Heart left ventricle (tissue), 16 donors: Measurements from ENCODE around the gene PLA2G4D. TPM values are rescaled to one million over a fixed set of nuclear protein-coding genes. Genes with fewer than 3 reads are reported as not detected.
A peak's percentile ranks its signal among the peaks of the same experiment; 100 is the strongest.

Source experiments
- ATAC-seq, 4 donors: fragments of 200-7000 bp; cut with Tn5 transposase; one replicate each; pipeline ENCODE4 v1.9.1; 2020 to 2022; ENCODE audit warnings: moderate library complexity in 4 of 4, mild to moderate bottlenecking in 3 of 4, moderate number of reproducible peaks in 1 of 4
- DNase-seq, 5 donors: peaks; one replicate each; pipeline ENCODE4 v3.0.0-alpha.2; 2020
- H3K27ac ChIP-seq, 12 donors: fragments of 200-600 bp; sonication (generic) in 4 of 12; one replicate each; pipeline versions ENCODE4 v1.5.0 to v1.8.0; 2016 to 2022; ENCODE audit warnings: mild to moderate bottlenecking in 2 of 12
- H3K27me3 ChIP-seq, 9 donors: fragments of 200-600 bp; sonication (generic) in 2 of 9; one replicate each; pipeline versions ENCODE4 v1.5.1 to v1.8.0; 2016 to 2022; ENCODE audit warnings: mild to moderate bottlenecking in 3 of 9
- H3K36me3 ChIP-seq, 9 donors: fragments of 200-600 bp; sonication (generic) in 2 of 9; one replicate each; pipeline versions ENCODE4 v1.5.0 to v1.8.0; 2018 to 2022; ENCODE audit warnings: mild to moderate bottlenecking in 2 of 9
- H3K4me1 ChIP-seq, 12 donors: fragments of 200-600 bp; sonication (generic) in 4 of 12; one replicate each; pipeline versions ENCODE4 v1.5.0 to v1.8.0; 2016 to 2022; ENCODE audit warnings: mild to moderate bottlenecking in 3 of 12
- H3K4me3 ChIP-seq, 12 donors: fragments of 200-600 bp; sonication (generic) in 4 of 12; one replicate each; pipeline versions ENCODE4 v1.5.0 to v1.8.0; 2017 to 2022; ENCODE audit warnings: mild to moderate bottlenecking in 9 of 12, moderate library complexity in 4 of 12
- H3K9me3 ChIP-seq, 12 donors: fragments of 200-600 bp; sonication (generic) in 4 of 12; one replicate each; pipeline versions ENCODE4 v1.5.0 to v1.8.0; 2016 to 2022; ENCODE audit warnings: mild to moderate bottlenecking in 1 of 12
- POLR2A ChIP-seq, 2 donors: fragments of 450-650 bp; IDR thresholded peaks; one replicate each; pipeline ENCODE4 v1.6.1; 2017; ENCODE audit warnings: antibody characterized with exemption in 2 of 2, mild to moderate bottlenecking in 2 of 2, moderate library complexity in 2 of 2
- WGBS, 4 donors: extraction: QIAGEN DNeasy Blood & Tissue Kit in 2 of 4; methylation state at CpG; one replicate each; pipeline versions ENCODE4 v1.1.5 to v1.1.7; 2013 to 2018; 5-methylcytosine and 5-hydroxymethylcytosine counted together
- intact Hi-C, 10 donors: fragments of 100-400 bp; cut with DNase I; formaldehyde crosslinking; loops; one replicate each; pipeline versions ENCODE4 v1.11.1 to v1.14.2; 2022
- polyA plus RNA-seq, 2 donors: library from polyadenylated mRNA; stranded (reverse); fragments of 200-250 nt; gene quantifications; one replicate each; pipeline ENCODE4 v1.2.3, GENCODE V29; 2013
- total RNA-seq, 9 donors: library from RNA; depleted of rRNA in 2 of 9; stranded (reverse); fragments of >200 nt in 2 of 9; fragmentation: NEBNext Ultra II Directional in 3 of 9; extraction: Animal tissue kit (Norgen Biotek cat#: 25700) in 3 of 9; gene quantifications; one replicate each; pipeline versions ENCODE4 v1.1.0 to v1.2.4, GENCODE V29; 2016 to 2023
- TF ChIP-seq, protein P1 (sequence below), 12 donors: fragments of 200-600 bp; sonication (generic) in 4 of 12; IDR thresholded peaks; one replicate each; pipeline versions ENCODE4 v1.5.0 to v1.8.0; 2018 to 2022; ENCODE audit warnings: antibody characterized with exemption in 12 of 12, mild to moderate bottlenecking in 5 of 12
- donor health status: ischemic (EF 13 %, LVEDD 7.1; RV severe dilation, severe dysfunction).
- donor health status: healthy with polysubstance abuse.
- donor health status: DM: no; HTN: yes; CAD: no.
- donor health status: DM: no; HTN: no; CAD: no.
- donor health status: ischemic (EF 25% LVEDD 6.9; RV normal size, moderate dysfunction).
- donor health status: ischemic (EF 25% LVEDD 5.7; RV mildly dilated, moderate dysfunction).
- donor health status: healthy.
- donor health status: DM: yes; HTN: yes; CAD: no.
- donor health status: ischemic (EF 35%, LVEDD 5.7; RV mildly dilated, moderate dysfunction).
- donor health status: nonischemic (EF 11% LVEDD 7.7; RV severe dilation, severe dysfunction).
- donor health status: DM: yes; HTN: yes; CAD: no.
- donor health status: PGD.
- donor health status: ischemic (EF 29% LVEDD 5.4; RV normal size, mild dysfunction).
- donor health status: nonischemic (EF 23%, LVEDD 6.1; RV moderate dilation, normal function).

PLA2G4D gene
- total and polyA plus RNA-seq, 11 donors = not detected

DNA sequence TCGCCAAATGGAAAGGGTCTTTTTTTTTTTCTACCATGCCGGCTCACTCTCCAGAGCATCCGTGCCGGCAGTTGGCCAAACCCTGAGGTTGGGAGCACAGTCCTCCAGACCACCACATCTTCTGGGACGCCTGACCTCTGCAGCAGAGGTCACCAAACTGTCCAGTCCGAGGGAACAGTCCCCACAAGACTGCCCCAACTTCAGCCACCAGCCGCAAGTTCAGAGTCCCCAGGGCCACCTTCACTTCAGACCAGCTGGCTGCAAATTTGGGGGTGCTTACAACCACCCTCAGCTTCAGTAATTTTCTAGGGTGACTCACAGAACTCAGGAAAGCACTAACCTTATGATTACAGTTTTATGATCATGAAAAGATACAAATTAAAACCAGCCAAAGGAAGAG is 28.9 kb downstream of the PLA2G4D start:
- no peak overlapping the region for H3K4me3 ChIP-seq
- DNase-seq = no peak
- 44 to 59% (median 50%) methylated on average over 7 of the region's 7 CpGs for WGBS, 4 donors
- H3K27ac ChIP-seq = no peak overlapping the region
- peaks cover 0 to 2% (median 0%) of the 10 kb centered on the region in 9 donors for H3K27me3 ChIP-seq
- peaks cover 0 to 4% (median 0%) of the 10 kb centered on the region in 12 donors for H3K4me1 ChIP-seq
- TF ChIP-seq POLR2A (IDR thresholded peaks at IDR 0.05) = no peak
- TF ChIP-seq, protein P1, sequence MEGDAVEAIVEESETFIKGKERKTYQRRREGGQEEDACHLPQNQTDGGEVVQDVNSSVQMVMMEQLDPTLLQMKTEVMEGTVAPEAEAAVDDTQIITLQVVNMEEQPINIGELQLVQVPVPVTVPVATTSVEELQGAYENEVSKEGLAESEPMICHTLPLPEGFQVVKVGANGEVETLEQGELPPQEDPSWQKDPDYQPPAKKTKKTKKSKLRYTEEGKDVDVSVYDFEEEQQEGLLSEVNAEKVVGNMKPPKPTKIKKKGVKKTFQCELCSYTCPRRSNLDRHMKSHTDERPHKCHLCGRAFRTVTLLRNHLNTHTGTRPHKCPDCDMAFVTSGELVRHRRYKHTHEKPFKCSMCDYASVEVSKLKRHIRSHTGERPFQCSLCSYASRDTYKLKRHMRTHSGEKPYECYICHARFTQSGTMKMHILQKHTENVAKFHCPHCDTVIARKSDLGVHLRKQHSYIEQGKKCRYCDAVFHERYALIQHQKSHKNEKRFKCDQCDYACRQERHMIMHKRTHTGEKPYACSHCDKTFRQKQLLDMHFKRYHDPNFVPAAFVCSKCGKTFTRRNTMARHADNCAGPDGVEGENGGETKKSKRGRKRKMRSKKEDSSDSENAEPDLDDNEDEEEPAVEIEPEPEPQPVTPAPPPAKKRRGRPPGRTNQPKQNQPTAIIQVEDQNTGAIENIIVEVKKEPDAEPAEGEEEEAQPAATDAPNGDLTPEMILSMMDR (IDR thresholded peaks at IDR 0.05) = no peak
- intact Hi-C loops = loop anchor here in 7 of 10 donors (5.0 to 10.0 kb wide), 4 partner anchors 67 to 409 kb away; partner anchors contain the start of gene PLA2G4B (in 1 of the 7)
- no peaks in the 10 kb centered on the region for H3K36me3 ChIP-seq
- no peak for ATAC-seq
- H3K9me3 ChIP-seq = no peaks in the 10 kb centered on the region

DNA sequence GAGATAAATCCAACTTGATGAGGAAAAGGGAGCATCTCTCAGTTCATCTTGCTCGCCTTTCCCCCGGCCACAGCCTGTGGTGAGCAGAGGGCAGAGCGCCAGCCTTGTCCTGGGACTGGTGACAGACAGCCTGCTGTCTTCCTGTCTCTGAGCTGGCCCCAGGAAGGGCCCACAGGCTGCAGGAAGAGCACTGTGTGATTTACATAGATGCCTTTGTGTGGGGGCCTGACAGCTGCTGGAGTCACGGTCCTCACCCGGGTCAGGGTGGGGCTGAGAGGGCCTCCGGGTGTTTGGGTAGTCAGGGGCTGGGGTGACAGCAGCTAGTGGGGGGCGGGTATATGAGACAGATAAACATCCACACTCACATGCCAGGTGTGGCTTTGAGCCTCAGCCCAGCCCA is 29.3 kb downstream of the PLA2G4D start:
- no peak overlapping the region for H3K27ac ChIP-seq
- 32 to 45% (median 40%) methylated on average over 7 of the region's 7 CpGs for WGBS, 4 donors
- H3K27me3 ChIP-seq = no peaks in the 10 kb centered on the region
- H3K4me1 ChIP-seq = peaks cover 0 to 4% (median 0%) of the 10 kb centered on the region in 12 donors
- peak in 3 of 4 donors; percentile 13 to 60 (median 21) for ATAC-seq
- intact Hi-C loops = loop anchor here in 7 of 10 donors (5.0 to 10.0 kb wide), 4 partner anchors 67 to 410 kb away; partner anchors contain the start of gene PLA2G4B (in 1 of the 7)
- H3K4me3 ChIP-seq = no peak overlapping the region
- H3K36me3 ChIP-seq = no peaks in the 10 kb centered on the region
- H3K9me3 ChIP-seq = no peaks in the 10 kb centered on the region
- DNase-seq = peak in 1 of 5 donors; percentile 66
- TF ChIP-seq, protein P1 (IDR thresholded peaks at IDR 0.05) = no peak
- no peak for TF ChIP-seq POLR2A (IDR thresholded peaks at IDR 0.05)

DNA sequence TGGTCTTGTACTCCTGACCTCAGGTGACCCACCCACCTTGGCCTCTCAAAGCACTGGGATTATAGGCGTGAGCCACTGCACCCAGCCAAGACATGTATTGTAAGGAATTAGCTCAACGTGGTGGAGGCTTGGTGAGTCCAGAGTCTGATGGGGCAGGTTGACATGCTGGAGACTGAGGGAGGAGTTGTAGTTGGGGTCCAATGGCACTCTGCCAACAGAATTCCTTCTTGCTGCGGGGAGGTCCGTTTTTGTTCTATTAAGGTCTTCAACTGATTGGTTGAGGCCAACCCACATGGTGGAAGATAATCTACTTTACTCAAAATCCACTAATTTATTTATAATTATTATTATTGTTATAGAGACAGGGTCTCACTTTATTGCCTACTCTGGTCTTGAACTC is 30.1 kb downstream of the PLA2G4D start:
- ATAC-seq = no peak
- H3K9me3 ChIP-seq = no peaks in the 10 kb centered on the region
- WGBS, 4 donors = 65 to 87% (median 85%) methylated on average over 4 of the region's 4 CpGs
- no peaks in the 10 kb centered on the region for H3K27me3 ChIP-seq
- TF ChIP-seq POLR2A (IDR thresholded peaks at IDR 0.05) = no peak
- TF ChIP-seq, protein P1 (IDR thresholded peaks at IDR 0.05) = no peak
- H3K4me1 ChIP-seq = peaks cover 0 to 6% (median 0%) of the 10 kb centered on the region in 12 donors
- H3K4me3 ChIP-seq = no peak overlapping the region
- no peak for DNase-seq
- H3K36me3 ChIP-seq = no peaks in the 10 kb centered on the region
- intact Hi-C loops = loop anchor here in 3 of 10 donors (10.0 kb wide), 2 partner anchors 229 to 411 kb away; partner anchors contain the start of gene PLA2G4B (in 1 of the 3)
- no peak overlapping the region for H3K27ac ChIP-seq

DNA sequence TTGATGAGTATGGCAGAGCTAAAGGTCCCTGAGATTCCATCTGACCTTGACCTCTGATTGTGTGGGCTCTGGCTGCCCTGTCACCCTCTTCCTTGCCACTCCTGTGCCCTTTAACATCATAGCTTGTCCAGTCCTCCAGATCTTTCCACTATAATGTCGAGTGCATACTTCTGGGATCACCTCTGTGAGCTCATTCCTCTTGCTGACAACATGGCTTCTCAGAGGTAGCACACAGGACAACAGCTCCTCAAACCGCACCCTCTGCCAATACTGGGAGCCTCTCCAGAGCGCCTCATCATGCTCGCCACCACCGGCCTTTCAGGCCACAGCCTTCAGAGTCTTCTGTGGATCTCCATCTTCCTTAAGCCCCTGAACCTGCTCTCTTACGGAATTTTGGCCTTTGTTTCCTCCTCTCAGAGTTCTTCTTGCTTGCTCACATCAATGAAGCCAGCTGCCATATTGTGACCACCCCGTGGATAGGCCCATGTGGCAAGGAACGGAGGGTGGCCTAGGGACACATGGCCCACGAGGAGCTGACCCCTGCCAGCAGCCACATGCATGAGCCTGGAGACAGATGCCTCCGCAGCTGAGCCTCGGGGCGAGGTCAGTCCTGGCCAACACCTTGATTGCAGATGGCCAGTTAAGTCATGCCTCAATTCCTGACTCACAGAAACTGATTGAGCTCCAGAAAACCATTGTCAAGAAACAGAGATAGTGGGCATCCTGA is 31.1 kb downstream of the PLA2G4D start:
- Histone ChIP-seq H3K27ac (no peak overlapping the region), H3K4me3 (no peak overlapping the region), H3K4me1 (peaks cover 0 to 6% (median 0%) of the 10 kb centered on the region in 12 donors), H3K36me3 (no peaks in the 10 kb centered on the region), H3K27me3 (no peaks in the 10 kb centered on the region), H3K9me3 (no peaks in the 10 kb centered on the region)
- DNase-seq (no peak), ATAC-seq (no peak)
- intact Hi-C loops = loop anchor here in 3 of 10 donors (10.0 kb wide), 2 partner anchors 228 to 412 kb away; partner anchors contain the start of gene PLA2G4B (in 1 of the 3)
- TF ChIP-seq, protein P1 (IDR thresholded peaks at IDR 0.05) = no peak
- TF ChIP-seq POLR2A (IDR thresholded peaks at IDR 0.05) = no peak
- 91 to 94% (median 93%) methylated on average over 12 of the region's 12 CpGs for WGBS, 4 donors
